Islet of Langerhans (tissue), 1 donor: Measurements from ENCODE around the gene CCR7.

Experiments
- FAIRE-seq: peaks from one replicate; lab custom pipeline; 2011; peaks lifted over from hg19 to GRCh38; lab: Jason Lieb, UNC

The CCR7 gene

DNA sequence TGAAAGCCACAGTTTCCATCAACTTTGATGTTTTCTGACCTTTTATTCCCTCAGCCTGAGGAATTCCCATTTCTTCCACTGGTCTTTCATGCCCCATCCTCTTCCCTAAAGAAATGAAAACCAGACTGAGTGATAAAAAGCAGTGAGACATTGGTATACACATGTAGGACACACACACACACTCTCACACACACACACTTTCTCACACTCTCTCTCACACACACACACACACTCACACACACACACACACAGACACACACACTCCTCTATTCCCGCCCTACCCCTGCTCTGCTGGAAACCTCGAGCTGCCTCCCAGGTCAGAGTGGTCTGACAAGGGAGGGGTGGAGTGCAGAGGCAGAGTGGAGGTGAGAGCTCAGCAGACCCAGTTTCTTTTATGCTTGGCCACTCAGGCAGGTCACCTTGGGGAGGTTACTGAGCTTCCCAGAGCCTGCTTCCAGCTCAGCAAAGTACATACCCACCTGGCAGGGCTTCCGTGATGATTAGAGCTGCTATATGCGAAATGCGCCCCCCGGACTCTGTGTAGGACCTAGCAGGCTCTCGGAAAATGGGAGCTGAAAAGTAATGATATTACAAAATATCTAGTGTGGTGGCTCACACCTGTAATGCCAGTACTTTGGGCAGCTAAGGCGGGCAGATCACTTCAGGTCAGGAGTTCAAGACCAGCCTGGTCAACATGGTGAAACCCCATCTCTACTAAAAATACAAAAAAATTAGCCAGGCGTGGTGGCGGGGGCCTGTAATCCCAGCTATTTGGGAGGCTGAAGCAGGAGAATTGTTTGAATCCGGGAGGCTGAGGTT, 30.7 kb downstream of the CCR7 start:
- no peak for FAIRE-seq

GRCh38 chr17:40533896-40534295, 31.4 kb downstream of the CCR7 start:
- no peak for FAIRE-seq

GRCh38 chr17:40532520-40533253, 32.6 kb downstream of the CCR7 start:
- no peak for FAIRE-seq

DNA sequence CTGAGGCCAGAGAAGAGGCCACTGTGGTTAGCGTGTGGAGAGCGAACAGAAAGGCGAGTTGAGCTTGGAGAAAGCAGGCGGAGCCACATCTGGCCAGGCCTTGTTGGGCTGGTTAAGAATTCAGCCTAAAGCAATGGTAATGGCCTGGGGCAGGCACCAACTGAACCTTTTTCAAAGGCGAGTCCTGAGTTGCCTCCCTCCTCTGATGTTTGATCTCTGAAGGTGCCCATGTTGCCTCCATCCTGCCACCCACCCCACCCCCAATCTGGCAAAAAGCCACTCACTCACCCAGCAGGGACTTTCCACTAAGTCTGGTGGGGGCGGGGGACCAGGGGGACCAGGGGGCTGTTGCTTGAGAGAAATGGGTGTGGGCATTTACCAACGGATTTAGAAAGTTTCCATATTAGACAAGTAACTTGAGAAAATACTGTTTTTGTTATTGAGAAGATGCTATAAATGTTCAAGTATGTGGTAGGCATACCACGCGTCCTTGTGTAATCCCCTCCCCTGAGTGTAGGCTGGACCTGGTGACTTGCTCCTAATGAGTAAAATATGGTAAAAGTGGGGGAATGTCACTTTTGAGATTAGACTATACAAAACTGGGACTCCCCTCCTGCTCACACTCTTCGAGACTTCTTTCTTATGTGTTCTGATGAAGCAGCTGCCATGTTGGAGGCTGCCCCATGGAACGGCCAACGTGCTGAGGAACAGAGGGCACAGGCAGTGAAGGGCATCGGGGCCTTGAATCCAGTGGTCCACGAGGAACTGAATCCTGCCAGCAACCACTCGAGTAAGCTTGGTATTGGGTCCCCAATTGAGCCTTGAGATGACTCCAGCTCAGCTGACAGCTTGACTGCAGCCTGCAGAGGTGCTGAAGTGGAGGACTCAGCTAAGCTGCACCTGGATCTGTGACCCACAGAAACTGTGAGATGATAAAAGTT, 34.0 kb downstream of the CCR7 start:
- no peak for FAIRE-seq

DNA sequence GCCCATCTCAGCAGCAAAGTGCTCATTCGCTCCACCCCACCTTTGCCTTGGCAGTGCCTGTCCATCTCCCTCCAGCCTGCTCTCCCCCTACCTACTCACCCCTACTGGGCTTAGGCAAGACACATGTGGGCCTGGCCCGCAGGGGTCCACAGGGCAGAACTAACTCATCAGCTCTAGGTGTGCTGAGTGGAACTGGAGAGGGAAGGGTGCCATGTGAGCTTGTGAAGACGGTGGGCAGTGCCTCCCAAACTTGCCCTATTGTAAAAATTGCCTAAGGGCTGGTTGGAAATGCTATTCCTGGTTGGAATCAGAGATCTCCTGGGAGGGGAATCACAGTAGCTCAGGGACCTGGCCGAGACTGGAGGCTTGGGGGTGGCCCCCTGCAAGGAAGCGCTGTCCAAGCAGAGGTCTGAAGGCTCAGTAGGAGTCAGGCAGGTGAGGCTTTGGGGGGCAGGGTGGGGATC, 34.7 kb downstream of the CCR7 start:
- no peak for FAIRE-seq

DNA sequence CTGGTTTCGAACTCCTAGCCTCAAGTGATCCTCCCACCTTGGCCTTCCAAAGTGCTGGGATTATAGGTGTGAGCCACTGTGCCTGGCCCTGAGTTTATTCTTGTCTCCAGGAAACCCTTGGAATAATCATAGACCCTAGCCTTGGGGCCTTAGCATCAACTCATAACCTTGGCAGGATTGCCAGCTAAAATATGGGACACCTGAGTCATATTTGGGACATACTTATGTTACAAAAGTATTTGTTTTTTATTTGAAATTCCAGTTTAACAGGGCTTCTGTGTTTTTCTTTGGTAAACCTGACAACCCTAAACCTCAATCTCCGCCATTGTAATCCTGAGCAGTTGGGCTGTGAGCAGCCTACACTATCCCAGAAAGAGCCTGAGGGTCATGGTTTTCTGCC, 35.3 kb downstream of the CCR7 start:
- FAIRE-seq, result no peak

DNA sequence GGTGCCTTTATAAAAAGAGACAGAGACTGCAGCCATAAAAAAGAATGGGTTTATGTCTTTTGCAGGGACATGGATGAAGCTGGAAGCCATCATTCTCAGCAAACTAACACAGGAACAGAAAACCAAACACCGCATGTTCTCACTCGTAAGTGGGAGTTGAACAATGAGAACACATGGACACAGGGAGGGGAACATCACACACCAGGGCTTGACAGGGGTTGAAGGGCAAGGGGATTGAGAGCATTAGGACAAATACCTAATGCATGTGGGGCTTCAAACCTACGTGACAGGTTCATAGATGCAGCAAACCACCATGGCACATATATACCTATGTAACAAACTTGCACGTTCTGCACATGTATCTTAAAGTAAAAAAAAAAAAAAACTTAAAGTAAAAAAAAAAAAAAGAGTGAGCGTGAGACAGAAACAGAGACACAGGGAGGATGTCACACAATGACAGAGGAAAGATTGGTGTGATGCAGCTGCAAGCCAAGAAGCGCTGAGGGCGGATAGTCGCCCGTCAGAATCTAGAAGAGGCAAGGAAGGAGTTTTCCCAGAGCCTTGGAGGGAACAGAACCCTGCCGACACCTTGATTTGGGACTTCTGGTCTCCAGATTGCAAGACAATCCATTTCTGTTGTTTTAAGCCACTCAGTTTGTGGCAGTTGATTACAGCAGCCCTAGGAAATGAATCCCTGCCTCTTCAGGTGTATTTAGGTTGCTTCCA, 36.4 kb downstream of the CCR7 start:
- FAIRE-seq, result no peak

GRCh38 chr17:40526668-40527067, 38.6 kb downstream of the CCR7 start:
- no peak for FAIRE-seq

DNA sequence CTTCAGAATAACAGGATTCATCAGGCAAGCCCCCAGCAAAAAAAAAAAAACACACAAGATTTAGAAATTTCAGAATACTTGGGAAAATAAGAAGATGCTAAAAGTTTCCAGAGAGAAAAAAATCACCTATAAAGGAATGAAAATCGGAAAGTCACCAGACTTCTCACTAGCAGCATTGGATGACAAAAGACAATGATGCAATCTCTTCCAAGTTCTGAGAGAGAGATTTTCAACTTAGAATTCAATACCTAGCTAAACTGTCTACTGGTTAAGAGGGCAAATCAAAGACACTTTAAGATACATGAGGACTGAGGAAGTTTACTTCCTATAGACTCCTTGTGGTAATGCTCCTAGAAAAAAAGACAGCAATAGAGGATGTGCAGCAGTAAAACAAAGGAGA, 40.0 kb downstream of the CCR7 start:
- no peak for FAIRE-seq

DNA sequence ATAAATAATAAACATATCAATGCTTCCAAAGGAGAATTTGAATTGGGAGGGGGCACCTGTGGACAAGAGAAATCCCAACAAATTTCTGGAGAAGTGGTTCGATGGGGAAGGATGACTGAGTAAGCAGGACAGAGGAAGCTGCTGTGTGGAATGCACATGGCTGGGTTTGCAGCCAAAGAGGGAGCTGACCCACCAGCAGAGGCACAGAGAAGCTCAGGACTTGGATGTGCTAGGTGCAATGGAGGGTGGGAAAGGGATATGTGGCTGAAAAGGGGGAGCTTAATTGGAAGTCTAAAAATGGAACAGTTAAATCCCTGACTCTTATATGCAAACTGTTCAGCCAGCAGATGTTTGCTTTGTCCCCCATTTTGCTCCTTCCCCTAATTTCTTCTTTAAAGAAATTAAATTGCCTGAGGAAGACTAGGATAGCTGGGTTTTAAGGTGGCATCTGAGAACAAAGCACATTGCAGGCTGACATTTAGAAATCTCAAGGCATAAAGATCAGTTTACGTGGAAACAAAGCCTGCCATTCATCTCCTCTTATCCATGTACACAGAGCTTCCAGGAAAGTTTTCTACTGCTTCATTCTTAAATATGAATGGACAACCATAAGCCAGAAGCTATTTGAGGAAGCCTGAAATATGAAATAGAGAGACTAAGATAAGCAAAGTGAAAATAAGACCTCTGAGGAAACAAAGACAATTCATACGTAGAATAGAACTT, 40.9 kb downstream of the CCR7 start:
- no peak for FAIRE-seq

GRCh38 chr17:40522961-40523310, 42.3 kb downstream of the CCR7 start:
- no peak for FAIRE-seq

DNA sequence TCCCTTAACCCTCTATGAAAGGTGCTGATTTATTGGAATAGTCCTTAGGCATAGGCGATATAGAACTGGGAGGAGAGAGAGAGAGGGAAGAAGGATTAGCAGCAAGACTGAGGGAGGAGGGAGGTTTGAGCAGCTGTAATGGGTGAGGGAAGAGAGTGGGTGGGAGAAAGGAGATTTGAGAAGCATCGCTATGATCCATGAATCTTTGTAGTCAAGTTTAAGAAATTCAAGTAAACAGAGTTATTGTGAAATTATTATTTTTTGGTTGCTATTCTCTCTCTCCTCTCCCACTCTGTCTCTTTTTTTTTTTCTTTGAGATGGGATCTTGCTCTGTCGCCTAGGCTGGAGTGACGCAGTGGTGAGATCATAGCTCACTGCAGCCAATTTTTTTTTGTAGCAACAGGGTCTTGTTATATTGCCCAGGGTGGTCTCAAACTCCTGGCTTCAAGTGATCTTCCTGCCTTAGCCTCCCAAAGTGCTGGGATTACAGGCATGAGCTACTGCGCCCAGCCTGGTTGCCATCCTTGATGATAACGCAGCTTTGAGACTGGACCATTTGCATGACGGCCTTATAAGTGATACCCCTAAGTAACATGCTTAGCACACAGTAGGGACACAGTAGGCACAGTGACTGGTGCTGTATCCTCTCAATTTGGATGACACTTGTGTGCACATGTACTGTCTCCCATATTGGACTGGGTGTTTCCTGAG, 42.9 kb downstream of the CCR7 start:
- no peak for FAIRE-seq

DNA sequence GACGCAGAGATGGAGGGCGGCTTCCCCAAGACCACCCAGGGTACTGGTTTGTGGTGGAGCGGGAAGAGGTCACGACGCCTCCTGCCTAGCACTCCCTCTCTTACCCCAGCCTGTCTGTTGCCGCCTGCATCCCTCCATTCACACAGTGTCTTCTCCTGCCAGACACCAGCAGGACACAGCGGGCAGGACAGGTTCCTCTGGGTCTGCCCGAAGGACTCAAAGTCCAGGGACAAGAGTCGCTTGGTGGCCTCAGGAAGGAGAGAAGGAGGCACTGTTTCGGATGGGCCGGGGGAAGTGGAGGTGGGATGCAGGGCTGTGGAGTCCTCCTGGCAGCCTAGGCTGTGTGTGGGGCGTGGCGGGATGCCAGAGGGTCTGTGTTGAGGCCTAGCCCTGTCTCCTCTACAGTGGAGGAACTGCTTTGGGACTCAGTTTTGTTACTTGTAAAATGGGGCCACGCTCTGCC, 44.2 kb downstream of the CCR7 start:
- no peak for FAIRE-seq

DNA sequence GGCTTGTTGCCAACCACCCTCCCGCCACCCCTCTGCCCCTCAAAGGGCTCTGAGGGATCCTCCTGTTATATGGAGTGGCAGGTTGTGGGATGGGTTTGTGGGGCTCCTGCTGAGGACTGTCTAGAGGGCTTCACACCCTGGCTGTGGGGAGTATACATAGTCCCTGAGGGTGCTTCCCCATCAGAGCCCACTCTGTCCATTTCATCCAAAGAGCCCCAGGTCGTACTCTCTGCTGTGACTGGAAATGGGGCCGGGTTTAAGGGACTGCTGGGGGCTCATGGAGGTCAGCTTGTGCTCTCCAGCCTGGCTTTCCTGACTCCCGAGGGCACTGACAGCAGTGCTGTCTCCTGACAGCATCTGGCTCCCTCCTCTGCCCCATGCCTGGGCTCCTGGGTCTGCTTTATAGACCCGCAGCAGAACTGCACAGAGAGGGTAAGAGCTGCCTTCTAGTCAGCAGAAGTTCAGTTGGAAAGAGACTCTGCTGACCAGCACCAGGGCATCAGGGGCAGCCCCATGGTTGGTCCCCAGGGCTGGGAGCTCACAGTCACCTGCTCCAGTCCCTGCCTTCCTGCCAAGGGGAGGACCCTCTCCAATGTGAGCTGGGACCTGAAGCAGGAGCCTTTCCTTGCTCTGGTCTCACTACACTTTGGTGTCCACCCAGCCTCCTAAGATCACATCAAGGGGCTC, 46.0 kb downstream of the CCR7 start:
- no peak for FAIRE-seq

- no peak for FAIRE-seq
Measured at GRCh38 chr17:40518401-40519088, 46.7 kb downstream of the CCR7 start.

DNA sequence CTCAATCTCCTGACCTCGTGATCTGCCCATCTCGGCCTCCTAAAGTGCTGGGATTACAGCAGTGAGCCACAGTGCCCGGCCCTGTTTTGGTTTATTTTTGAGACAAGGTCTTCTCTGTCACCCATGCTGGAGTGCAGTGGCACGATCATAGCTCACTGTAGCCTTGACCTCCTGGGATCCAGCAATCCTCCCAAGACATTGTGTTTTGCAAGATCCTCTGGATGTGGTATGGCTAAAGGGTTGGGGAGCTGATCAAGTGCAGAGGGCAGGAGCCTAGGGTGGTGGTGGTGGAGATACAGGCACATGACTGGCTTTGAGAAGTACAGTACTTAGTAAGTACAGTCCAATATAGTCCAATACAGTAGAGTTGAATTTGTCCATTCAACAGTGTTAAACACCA, 47.3 kb downstream of the CCR7 start:
- no peak for FAIRE-seq

DNA sequence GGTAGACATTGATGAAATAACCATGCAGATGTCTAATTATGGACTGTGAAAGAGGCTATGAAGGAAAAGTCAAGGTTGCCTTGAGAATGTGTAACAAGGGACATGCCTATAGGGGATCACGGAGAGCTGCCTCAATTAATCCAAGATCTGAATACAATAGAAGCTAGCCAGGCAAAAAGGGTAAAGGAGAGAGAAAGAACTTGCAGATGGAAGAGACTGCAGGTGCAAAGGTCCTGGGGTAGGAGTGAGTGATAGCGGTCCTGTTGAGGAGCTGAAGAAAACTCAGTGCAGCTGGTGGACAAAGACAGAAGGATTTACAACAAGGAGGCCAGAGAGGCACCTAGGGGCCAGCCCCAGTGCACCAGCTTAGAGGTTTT, 48.0 kb downstream of the CCR7 start:
- no peak for FAIRE-seq

DNA sequence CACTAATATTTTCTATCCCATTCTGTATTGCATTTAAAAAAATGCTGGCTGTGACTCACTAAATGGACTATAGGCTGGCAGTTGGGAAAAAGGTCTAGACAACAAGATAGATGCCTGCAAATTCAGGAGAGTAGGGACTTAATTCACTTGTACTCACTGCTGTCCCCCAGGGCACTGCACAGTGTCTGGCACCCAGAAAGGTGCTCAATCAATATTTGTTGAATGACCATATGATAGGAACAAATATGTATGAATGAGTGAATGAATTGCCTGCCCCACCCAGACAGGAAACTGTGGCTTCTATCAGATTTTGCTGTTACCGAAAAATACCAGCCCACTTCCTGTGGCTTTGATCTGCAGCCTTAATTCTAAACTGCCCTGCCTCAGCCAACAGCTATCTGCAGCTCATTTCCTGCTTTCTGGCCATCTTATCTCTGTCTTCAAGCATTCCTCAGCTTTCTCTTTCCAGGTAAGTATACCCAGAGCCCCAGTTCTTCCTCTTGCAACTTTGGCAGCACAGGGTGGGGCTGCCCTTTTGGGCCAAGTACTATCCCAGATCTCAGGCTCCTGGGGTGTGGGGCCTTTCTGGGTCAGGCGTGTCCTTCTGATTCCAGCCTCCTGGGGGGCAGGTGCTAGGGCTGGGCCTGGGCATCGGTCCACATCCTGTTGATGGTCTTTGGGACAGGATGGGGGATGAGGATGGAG, 48.5 kb downstream of the CCR7 start:
- no peak for FAIRE-seq
